ENCODE results near the gene SIGLECL1.

The SIGLECL1 gene

GRCh38 chr19:51311351-51312257 lies 60.7 kb downstream of the SIGLECL1 start, which contains the start of gene IGLON5:
Gene IGLON5 (plus strand): TSS chr19:51311644. CDS start chr19:51311848, 204 bp downstream.
- no peak for TF ChIP-seq CTCF (IDR thresholded peaks at IDR 0.05; ENCODE audit: low read length, missing control alignments)
- no peak for DNase-seq (ENCODE audit: low read depth)
- no peak within 1 kb of the TSS for H3K4me3 ChIP-seq (replicated peaks; ENCODE audit: low read depth, low read length)

- no peak for TF ChIP-seq CTCF (IDR thresholded peaks at IDR 0.05; ENCODE audit: low read length, missing control alignments)
- DNase-seq (ENCODE audit: low read depth) = no peak
- H3K4me3 ChIP-seq (replicated peaks; ENCODE audit: low read depth, low read length) = no peak overlapping the region
Observed at GRCh38 chr19:51316688-51317087, 65.8 kb downstream of the SIGLECL1 start.

GRCh38 chr19:51317376-51317775 lies 66.5 kb downstream of the SIGLECL1 start:
- H3K4me3 ChIP-seq (replicated peaks; ENCODE audit: low read depth, low read length) = no peak overlapping the region
- TF ChIP-seq CTCF (IDR thresholded peaks at IDR 0.05; ENCODE audit: low read length, missing control alignments) = no peak
- DNase-seq (ENCODE audit: low read depth) = no peak

GRCh38 chr19:51317968-51318367 lies 67.1 kb downstream of the SIGLECL1 start:
- no peak overlapping the region for H3K4me3 ChIP-seq (replicated peaks; ENCODE audit: low read depth, low read length)
- DNase-seq (ENCODE audit: low read depth) = no peak
- no peak for TF ChIP-seq CTCF (IDR thresholded peaks at IDR 0.05; ENCODE audit: low read length, missing control alignments)

All from fibroblast of pulmonary artery (primary cell).